Nucleus accumbens (tissue), 56 donors: Measurements from ENCODE around the gene RXFP1.

Experiments
- DNase-seq, 56 donors: peaks; one replicate each; lab custom pipeline; 2025; lab: John Stamatoyannopoulos, UW

The RXFP1 gene

DNA sequence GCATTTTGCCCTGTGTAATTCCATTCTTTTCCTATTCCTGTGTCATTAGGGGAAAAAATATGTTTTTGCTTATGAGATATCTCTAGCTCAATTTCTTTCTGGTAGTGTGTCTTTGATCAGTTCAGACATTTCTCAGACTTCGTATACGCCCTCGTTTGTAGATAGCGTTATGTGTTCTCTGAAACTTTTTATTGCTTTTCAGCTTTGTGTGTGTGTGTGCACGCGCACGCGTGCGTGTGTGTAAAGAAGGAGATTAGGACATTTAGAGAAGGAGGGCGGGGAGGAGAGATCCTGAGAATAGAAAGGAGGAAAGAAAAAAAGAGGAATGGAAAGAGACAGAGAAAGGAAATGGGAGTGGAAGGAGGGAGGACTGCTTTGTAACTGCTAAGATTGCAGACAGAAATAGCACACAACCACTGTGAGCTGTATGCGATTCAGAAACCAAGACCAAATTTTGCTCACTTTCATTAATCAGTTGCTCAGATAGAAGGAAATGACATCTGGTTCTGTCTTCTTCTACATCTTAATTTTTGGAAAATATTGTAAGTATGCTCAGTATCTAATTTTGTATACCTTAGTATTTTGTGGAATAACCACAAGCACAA is at the start of gene RXFP1:
Gene RXFP1 (plus strand): TSS at position 399 of the 605 bp plus-strand sequence. CDS start 95 bp downstream, at position 494.
- no peak for DNase-seq

- no peak for DNase-seq
Observed at GRCh38 chr4:158481811-158482210, 39.9 kb upstream of the RXFP1 start.

DNA sequence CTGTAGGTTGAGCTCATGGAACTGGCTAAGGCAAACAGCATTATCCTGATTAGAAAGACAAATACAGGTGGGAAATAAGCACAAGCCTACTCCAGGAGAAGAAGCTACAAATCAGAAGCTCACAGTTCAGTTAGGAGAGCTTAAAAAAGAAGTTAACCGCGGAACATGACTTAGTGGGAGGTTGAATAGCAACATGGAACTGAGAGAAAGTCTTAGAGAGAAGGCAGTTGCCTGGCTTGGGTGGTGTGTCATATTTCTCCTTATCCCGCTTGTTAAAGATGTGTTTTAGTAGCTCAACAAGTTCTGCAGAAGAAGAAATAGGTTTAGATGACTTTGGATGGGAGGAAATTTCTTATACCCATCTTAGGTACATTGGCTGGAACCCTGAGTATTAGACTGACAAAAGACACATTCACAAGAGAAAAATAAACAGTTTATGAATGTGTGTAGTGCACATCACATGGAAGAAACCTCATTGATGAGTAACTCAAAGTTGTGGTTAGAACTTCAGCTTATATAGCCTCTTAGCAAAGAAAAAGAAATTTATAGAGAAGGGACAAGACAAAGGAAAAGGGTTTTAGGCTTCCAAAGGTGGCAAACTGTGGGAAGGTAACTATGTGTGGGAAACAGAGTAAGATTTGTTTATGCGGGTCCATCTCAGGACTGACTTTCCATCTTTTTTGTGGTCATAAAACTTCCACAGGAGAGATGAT is 37.4 kb upstream of the RXFP1 start:
- DNase-seq: no peak

DNA sequence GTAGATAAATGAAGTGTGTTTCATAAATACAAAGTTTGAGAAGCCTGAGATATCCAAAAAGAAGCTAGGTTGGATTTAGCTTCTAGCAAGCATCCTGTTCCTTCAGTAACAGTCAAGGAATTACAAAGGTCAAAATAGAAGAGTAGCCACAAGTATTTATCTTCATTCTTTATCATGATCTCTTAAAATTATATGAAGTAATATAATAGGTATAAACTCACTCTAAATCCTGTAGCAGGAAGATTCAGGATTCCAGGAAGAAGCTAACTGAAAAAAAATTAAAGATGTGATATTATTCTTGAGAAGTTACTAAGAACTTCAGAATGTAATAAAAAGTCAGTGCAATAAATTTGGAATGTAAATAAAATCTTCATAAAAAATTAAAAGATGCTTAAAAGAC is 31.1 kb upstream of the RXFP1 start:
- no peak for DNase-seq

GRCh38 chr4:158492391-158492790 is 29.3 kb upstream of the RXFP1 start:
- DNase-seq: no peak

- DNase-seq: peak in 3 of 56 donors; percentile 2 to 9 (median 4)
Observed at GRCh38 chr4:158496030-158496741, 25.5 kb upstream of the RXFP1 start.

DNA sequence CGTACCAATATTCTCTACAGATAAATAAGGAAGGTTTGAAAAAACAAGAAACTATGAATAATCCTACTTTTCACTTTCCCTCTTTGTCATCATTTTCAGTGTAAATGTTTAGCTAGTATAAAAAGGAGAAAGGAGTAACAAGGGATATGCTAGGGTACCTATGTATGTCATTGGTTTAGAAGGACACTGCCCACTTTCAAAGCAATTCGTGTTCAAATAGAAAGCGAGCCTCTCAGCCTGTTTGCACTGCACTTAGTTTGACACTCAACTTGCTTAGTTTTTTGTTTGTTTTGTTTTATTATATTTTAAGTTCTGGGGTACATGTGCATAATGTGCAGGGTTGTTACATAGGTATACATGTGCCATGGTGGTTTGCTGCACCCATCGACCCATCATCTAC is 21.6 kb upstream of the RXFP1 start:
- DNase-seq: no peak

GRCh38 chr4:158513256-158513655 is 8.4 kb upstream of the RXFP1 start:
- no peak for DNase-seq

- no peak for DNase-seq
Observed at GRCh38 chr4:158519226-158519625, 2.5 kb upstream of the RXFP1 start.

DNA sequence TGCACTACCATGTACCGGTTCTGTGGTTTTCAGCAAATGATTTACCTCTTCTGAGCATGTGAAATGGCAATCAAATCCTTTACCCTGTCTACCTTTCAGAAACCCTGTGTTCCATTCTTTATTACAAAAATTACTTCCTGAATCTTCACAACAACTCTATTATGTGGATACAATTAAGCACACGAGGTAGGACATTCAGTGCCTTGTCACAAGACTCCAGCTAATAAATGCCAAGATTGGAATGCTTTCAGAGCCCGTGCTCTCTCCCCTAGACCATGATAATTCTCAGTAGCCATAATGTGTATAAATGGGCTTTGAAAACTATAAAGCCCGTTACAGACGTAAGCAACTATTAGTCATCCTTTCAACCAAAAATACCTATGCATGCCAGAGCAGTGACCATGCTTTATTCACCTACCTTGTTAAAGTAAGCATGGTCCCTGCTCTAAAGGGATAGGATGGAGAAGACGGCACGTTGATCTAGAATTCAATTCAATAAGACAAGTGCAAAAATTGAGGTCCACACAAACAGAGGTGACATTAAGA is 2.4 kb downstream of the RXFP1 start:
- no peak for DNase-seq

DNA sequence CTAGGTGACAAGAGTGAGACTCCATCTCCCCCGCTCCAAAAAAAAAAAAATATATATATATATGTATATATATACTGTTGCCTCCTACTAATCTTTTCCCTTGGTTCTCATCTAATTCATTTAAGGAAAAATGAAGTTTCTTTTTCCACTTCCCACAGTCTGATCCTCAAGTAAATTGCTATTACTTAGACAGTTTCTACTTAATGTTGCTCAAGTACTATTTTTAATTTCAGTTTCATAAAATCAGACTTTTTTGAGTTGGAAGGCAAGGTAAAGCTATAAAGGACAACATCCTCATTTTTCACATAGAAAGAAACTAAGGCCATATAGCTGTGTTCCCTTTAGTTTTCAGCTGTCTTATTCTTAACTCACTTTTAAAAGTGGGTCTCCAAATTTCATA is 5.8 kb downstream of the RXFP1 start:
- DNase-seq: no peak

- DNase-seq: no peak
Observed at GRCh38 chr4:158529505-158529904, 7.8 kb downstream of the RXFP1 start.

- DNase-seq: no peak
Observed at GRCh38 chr4:158530381-158530780, 8.7 kb downstream of the RXFP1 start.

DNA sequence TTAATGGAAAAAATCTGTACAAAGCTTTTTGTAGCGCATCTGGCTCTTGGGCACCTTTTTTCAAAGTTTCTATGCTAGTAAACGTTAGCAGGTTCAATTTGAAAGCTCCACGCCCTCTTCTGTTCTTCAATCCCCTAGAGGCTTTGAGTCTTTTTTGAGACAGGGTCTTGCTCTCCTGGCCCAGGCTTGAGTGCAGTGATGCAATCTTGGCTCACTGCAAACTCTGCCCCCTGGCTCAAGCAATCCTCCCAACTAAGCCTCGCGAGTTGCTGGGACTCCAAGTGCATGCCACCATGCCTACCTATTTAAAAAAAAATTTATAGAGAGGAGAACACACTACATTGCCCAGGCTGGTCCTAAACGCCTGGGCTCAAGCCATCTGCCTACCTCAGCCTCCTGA is 9.2 kb downstream of the RXFP1 start:
- no peak for DNase-seq

GRCh38 chr4:158532556-158533231 is 11.0 kb downstream of the RXFP1 start:
- DNase-seq: no peak

DNA sequence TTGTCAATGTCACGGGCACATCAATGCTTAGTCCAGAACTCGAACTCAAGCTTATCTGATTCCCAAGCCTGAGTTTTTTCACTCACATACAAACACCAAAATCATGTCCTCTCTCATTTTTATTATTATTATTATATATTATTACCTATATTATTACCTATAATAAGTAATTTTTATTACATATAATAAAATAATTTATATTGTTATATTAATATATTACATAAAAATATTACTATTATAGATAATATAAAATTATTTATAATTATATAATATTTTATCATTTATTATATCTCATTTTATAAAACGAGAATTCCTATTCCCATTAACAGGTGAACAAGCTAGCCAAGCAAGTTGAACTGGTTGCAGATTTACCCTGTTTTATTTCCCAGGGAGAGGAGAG is 13.0 kb downstream of the RXFP1 start:
- no peak for DNase-seq

GRCh38 chr4:158535130-158535614 is 13.5 kb downstream of the RXFP1 start:
- no peak for DNase-seq

DNA sequence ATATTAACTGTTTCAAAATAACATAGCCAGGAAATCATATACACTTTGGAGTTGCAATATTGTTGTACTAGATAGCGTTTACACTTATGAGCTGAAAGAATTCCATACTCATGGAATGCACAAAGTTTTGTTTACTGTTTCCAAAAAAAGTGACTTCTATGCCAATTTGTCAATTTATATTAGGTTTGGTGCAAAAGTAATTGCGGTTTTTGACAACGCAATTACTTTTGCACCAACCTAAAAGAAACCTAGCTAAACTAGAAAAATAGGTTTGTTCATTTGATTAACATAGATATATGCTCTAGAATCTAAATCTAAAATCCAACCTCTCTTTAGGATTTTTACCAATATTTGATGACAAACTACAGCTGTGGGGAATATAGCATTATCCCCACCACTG is 15.2 kb downstream of the RXFP1 start:
- DNase-seq: no peak

- DNase-seq: peak in 2 of 56 donors; percentile 0 to 5
Observed at GRCh38 chr4:158538176-158538575, 16.5 kb downstream of the RXFP1 start.

GRCh38 chr4:158538911-158539310 is 17.2 kb downstream of the RXFP1 start:
- no peak for DNase-seq
